Prostate gland (tissue), 2 donors: ENCODE data around the gene UNC50.

Source experiments
- POLR2A ChIP-seq: fragments of 450-650 bp; IDR thresholded peaks from one replicate; pipeline ENCODE4 v1.6.1; 2016; ENCODE audit warnings: antibody characterized with exemption, mild to moderate bottlenecking
- POLR2AphosphoS5 ChIP-seq: sonication (generic); formaldehyde crosslinking; IDR thresholded peaks from one replicate; pipeline ENCODE4 v1.6.1; 2017; ENCODE audit warnings: antibody characterized with exemption
- TF ChIP-seq, protein P1 (sequence below), 4 experiments: fragments of 200-600 bp in 2 of 4; fragments of 450-650 bp in 2 of 4; sonication (generic) in 2 of 4; IDR thresholded peaks; 1 replicate in 3 of 4; 2 replicates in 1 of 4; pipeline ENCODE4 v1.5.1; 2016 to 2019; ENCODE audit warnings: antibody characterized with exemption in 4 of 4, mild to moderate bottlenecking in 2 of 4, moderate library complexity in 2 of 4

DNA sequence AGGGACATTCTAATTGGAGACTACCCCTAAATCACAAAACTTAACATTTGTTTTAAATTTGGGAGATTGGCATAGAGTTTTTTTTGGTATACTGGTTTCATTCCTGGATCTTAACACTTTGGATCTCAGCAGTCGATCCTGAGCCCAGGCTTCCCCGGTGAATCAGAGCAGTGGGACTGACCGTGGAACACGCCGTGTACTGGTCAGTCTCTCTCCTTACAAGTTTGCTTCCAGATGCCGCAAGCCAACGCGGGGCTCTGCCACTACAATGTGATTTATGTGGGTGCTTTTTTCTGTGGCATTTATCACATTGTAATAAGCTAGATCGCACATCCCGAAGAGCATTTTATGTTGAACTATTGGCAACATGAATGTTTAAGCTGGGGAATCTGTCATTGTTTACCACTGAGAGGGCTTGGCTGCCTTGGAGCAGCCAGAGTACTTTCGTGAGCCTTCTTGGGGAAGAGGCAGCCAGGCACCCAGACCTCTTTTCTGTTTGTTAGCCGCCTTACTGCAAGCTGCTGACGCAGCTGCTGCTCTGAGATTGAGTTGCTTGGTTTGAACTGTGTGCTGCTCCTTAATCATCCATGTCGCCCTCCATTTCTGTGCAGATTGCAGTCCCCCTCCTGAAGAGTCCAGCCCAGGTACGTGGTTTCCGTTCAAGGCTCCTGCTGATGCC lies 49.4 kb upstream of the UNC50 start:
- TF ChIP-seq POLR2AphosphoS5 (no peak), POLR2A (no peak)
- TF ChIP-seq, protein P1, sequence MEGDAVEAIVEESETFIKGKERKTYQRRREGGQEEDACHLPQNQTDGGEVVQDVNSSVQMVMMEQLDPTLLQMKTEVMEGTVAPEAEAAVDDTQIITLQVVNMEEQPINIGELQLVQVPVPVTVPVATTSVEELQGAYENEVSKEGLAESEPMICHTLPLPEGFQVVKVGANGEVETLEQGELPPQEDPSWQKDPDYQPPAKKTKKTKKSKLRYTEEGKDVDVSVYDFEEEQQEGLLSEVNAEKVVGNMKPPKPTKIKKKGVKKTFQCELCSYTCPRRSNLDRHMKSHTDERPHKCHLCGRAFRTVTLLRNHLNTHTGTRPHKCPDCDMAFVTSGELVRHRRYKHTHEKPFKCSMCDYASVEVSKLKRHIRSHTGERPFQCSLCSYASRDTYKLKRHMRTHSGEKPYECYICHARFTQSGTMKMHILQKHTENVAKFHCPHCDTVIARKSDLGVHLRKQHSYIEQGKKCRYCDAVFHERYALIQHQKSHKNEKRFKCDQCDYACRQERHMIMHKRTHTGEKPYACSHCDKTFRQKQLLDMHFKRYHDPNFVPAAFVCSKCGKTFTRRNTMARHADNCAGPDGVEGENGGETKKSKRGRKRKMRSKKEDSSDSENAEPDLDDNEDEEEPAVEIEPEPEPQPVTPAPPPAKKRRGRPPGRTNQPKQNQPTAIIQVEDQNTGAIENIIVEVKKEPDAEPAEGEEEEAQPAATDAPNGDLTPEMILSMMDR (IDR thresholded peaks at IDR 0.05) = no peak
